Measurements from ENCODE around the gene DEPDC4. TPM values are rescaled to one million over a fixed set of nuclear protein-coding genes. Genes with fewer than 3 reads are reported as not detected.

Gene DEPDC4
- total RNA-seq, 6 donors from 2014 or later: 0.30 to 1.6 (median 1.3) TPM; not detected in 2

DNA sequence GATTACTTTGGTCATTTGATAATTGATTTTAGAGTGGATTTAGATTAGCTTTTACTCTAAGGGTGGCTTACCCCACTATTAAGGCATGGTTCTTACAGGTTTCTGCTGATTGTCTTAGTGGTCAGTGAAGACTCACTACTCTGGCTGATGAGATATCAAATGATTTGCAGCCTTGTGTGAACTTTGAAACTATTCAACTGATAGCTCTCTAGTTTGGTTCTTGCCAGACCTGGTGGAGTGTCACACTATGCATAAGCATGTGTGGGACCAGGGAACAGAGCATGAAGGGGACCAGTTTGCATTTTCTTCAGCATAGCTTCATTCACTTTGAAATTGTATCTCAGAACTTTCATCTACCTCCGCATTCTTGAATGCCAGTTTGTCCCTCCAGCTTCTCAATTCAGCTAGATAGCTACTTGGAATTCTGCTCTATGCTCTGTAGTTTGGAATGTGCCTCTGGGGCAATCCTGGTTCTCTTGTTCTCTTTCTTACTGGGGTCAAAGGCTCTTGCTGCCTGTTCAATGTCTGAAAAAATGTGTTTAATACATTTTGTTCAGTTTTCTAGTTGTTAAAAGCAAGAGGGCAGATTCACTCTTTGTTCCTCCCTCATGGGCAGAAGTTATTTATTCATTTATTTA is 12.8 kb upstream of the DEPDC4 start:
- Histone ChIP-seq H3K27me3 (no peaks in the 10 kb centered on the region), H3K27ac (no peak overlapping the region), H3K9me3 (no peaks in the 10 kb centered on the region), H3K4me3 (no peak overlapping the region), H3K4me1 (no peaks in the 10 kb centered on the region), H3K36me3 (peaks cover 0 to 13% (median 2%) of the 10 kb centered on the region in 4 donors)
- DNase-seq (no peak), ATAC-seq (ENCODE audit: low FRiP score in 2 of 2) (no peak)
- TF ChIP-seq EP300 (IDR thresholded peaks at IDR 0.05): no peak
- TF ChIP-seq POLR2A (IDR thresholded peaks at IDR 0.05): no peak
- no peak for TF ChIP-seq POLR2AphosphoS5 (IDR thresholded peaks at IDR 0.05)
- TF ChIP-seq, protein P1, sequence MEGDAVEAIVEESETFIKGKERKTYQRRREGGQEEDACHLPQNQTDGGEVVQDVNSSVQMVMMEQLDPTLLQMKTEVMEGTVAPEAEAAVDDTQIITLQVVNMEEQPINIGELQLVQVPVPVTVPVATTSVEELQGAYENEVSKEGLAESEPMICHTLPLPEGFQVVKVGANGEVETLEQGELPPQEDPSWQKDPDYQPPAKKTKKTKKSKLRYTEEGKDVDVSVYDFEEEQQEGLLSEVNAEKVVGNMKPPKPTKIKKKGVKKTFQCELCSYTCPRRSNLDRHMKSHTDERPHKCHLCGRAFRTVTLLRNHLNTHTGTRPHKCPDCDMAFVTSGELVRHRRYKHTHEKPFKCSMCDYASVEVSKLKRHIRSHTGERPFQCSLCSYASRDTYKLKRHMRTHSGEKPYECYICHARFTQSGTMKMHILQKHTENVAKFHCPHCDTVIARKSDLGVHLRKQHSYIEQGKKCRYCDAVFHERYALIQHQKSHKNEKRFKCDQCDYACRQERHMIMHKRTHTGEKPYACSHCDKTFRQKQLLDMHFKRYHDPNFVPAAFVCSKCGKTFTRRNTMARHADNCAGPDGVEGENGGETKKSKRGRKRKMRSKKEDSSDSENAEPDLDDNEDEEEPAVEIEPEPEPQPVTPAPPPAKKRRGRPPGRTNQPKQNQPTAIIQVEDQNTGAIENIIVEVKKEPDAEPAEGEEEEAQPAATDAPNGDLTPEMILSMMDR (IDR thresholded peaks at IDR 0.05): no peak
- 88% methylated on average over 1 of the region's 1 CpG for WGBS, 2 donors

DNA sequence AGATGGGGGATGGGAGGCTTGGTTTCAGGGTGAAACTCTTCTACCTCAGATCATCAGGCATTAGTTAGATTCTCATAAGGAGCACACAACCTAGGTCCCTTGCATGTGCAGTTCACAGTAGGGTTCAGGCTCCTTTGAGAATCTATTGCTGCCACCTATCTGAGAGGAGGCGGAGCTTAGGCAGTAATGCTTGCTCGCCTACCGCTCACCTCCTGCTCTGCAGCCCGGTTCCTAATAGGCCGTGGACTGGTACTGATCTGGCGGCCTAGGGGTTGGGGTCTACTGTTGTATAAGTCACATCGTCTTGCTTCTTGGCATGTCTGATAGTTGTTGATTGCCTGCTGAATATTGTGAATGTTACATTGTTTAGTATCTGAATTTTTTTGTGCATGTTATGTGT is 12.3 kb upstream of the DEPDC4 start:
- no peaks in the 10 kb centered on the region for H3K9me3 ChIP-seq
- peaks cover 0 to 7% (median 2%) of the 10 kb centered on the region in 4 donors for H3K36me3 ChIP-seq
- TF ChIP-seq EP300 (IDR thresholded peaks at IDR 0.05) (no peak), POLR2AphosphoS5 (IDR thresholded peaks at IDR 0.05) (no peak), POLR2A (IDR thresholded peaks at IDR 0.05) (no peak)
- TF ChIP-seq, protein P1 (IDR thresholded peaks at IDR 0.05): no peak
- no peak overlapping the region for H3K27ac ChIP-seq
- ATAC-seq (ENCODE audit: low FRiP score in 2 of 2) (no peak), DNase-seq (no peak)
- H3K4me1 ChIP-seq: peaks cover 0 to 3% (median 0%) of the 10 kb centered on the region in 4 donors
- H3K4me3 ChIP-seq: no peak overlapping the region
- WGBS, 2 donors: 95 to 98% methylated on average over 7 of the region's 7 CpGs
- H3K27me3 ChIP-seq: no peaks in the 10 kb centered on the region

DNA sequence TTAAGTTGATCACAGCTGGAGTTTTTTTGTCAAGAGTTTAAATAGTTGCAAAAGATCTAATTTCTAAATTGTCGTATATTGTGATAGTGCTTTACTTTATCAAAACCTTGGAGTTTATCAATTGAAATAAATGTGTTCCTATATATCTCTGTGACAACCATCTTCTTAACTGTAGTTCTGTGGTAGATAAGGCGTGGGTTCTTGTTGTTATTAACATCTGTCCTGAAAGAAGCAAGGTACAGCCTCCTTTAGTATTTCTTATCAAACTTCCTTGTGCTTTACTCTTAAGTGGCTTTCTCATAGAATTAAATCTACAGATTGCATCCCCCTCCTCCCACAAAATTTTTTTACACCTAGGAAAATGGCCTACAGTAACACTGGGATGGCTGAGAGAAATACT is 7.4 kb upstream of the DEPDC4 start:
- TF ChIP-seq POLR2AphosphoS5 (IDR thresholded peaks at IDR 0.05) (no peak), POLR2A (IDR thresholded peaks at IDR 0.05) (no peak), EP300 (IDR thresholded peaks at IDR 0.05) (no peak)
- TF ChIP-seq, protein P1 (IDR thresholded peaks at IDR 0.05): no peak
- no peak overlapping the region for H3K27ac ChIP-seq
- no peak for DNase-seq
- no peak overlapping the region for H3K4me3 ChIP-seq
- H3K4me1 ChIP-seq: peaks cover 4 to 35% (median 23%) of the 10 kb centered on the region in 4 donors
- no peak for ATAC-seq (ENCODE audit: low FRiP score in 2 of 2)
- no peaks in the 10 kb centered on the region for H3K27me3 ChIP-seq
- H3K36me3 ChIP-seq: no peaks in the 10 kb centered on the region
- H3K9me3 ChIP-seq: no peaks in the 10 kb centered on the region
- WGBS, 2 donors: 85% methylated on average over 2 of the region's 2 CpGs

DNA sequence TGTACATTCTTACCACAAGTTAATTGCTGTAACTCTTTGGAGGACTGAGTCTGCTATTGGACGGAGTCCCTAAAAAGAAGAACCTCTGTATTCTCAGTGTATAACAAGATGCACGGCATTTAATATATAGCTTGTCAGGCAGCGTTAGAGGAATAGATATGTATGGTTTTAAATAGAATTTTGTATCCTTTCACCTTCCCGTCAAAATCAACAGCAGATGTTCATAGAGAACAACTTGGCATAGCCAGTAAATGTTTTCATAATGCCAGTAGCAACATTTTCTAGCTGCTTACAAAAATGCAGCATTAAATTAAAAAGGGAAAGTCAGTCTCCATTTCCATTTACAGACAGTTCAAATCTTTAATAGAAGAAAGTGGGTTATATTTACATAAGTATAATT is 6.9 kb upstream of the DEPDC4 start:
- 90 to 92% methylated on average over 4 of the region's 4 CpGs for WGBS, 2 donors
- H3K4me1 ChIP-seq: peaks cover 10 to 40% (median 28%) of the 10 kb centered on the region in 4 donors
- H3K9me3 ChIP-seq: no peaks in the 10 kb centered on the region
- H3K36me3 ChIP-seq: no peaks in the 10 kb centered on the region
- H3K27me3 ChIP-seq: no peaks in the 10 kb centered on the region
- no peak overlapping the region for H3K4me3 ChIP-seq
- DNase-seq: no peak
- ATAC-seq (ENCODE audit: low FRiP score in 2 of 2): no peak
- no peak overlapping the region for H3K27ac ChIP-seq
- TF ChIP-seq POLR2AphosphoS5 (IDR thresholded peaks at IDR 0.05) (no peak), POLR2A (IDR thresholded peaks at IDR 0.05) (no peak), EP300 (IDR thresholded peaks at IDR 0.05) (no peak)
- TF ChIP-seq, protein P1 (IDR thresholded peaks at IDR 0.05): no peak
